Esophagus muscularis mucosa (tissue), 4 donors: Measurements from ENCODE around the gene UBE2J2. TPM values are rescaled to one million over a fixed set of nuclear protein-coding genes. Genes with fewer than 3 reads are reported as not detected.

Source experiments
- DNase-seq: peaks from one replicate; pipeline ENCODE4 v3.0.0-alpha.2; 2017; ENCODE audit errors: extremely low spot score
- H3K27ac ChIP-seq, 4 donors: fragments of 200-600 bp; sonication (generic); replicated peaks in 1 of 4; 1 replicate in 3 of 4; 2 replicates in 1 of 4; pipeline ENCODE4 v1.5.1; 2016 to 2019; ENCODE audit warnings: mild to moderate bottlenecking in 1 of 4
- H3K27me3 ChIP-seq, 4 donors: fragments of 200-600 bp; sonication (generic); one replicate each; pipeline versions ENCODE4 v1.5.1 to v1.6.0; 2016 to 2019
- H3K36me3 ChIP-seq, 4 donors: fragments of 200-600 bp; sonication (generic); one replicate each; pipeline ENCODE4 v1.5.1; 2016 to 2019
- H3K4me1 ChIP-seq, 4 donors: fragments of 200-600 bp; sonication (generic); one replicate each; pipeline ENCODE4 v1.5.1; 2016 to 2019
- H3K4me3 ChIP-seq, 4 donors: fragments of 200-600 bp; sonication (generic); 1 replicate in 2 of 4; 2 replicates in 2 of 4; pipeline ENCODE4 v1.5.1; 2016 to 2019; ENCODE audit warnings: mild to moderate bottlenecking in 4 of 4, moderate library complexity in 1 of 4
- H3K9me3 ChIP-seq, 4 donors: fragments of 200-600 bp; sonication (generic); 1 replicate in 3 of 4; 2 replicates in 1 of 4; pipeline ENCODE4 v1.5.1; 2016 to 2019
- EP300 ChIP-seq: sonication (generic); formaldehyde crosslinking; IDR thresholded peaks from one replicate; pipeline ENCODE4 v1.6.1; 2017; ENCODE audit warnings: antibody characterized with exemption
- POLR2A ChIP-seq: fragments of 450-650 bp; IDR thresholded peaks from one replicate; pipeline ENCODE4 v1.6.1; 2017; ENCODE audit warnings: antibody characterized with exemption, moderate library complexity, mild to moderate bottlenecking, low read depth
- POLR2AphosphoS5 ChIP-seq, 2 donors: sonication (generic); formaldehyde crosslinking; IDR thresholded peaks; one replicate each; pipeline ENCODE4 v1.6.1; 2017; ENCODE audit warnings: antibody characterized with exemption in 2 of 2
- WGBS: methylation state at CpG from one replicate; pipeline ENCODE4 v1.1.5; 2018; 5-methylcytosine and 5-hydroxymethylcytosine counted together
- intact Hi-C: fragments of 100-400 bp; cut with DNase I; formaldehyde crosslinking; loops from one replicate; pipeline ENCODE4 v1.15.1; 2023
- total RNA-seq, 4 donors: library from RNA; depleted of rRNA; stranded (reverse); fragments of >200 nt; gene quantifications; one replicate each; pipeline versions ENCODE4 v1.1.0 to v1.2.1, GENCODE V29; 2016
- TF ChIP-seq, protein P1 (sequence below), 3 experiments: fragments of 200-600 bp in 2 of 3; fragments of 450-650 bp in 1 of 3; sonication (generic) in 2 of 3; IDR thresholded peaks; one replicate each; pipeline ENCODE4 v1.5.1; 2017 to 2019; ENCODE audit warnings: antibody characterized with exemption in 3 of 3, mild to moderate bottlenecking in 2 of 3, moderate library complexity in 1 of 3

The UBE2J2 gene
- total RNA-seq, result 10 to 100 TPM; 34.9 to 61.4 (median 49.5) TPM

DNA sequence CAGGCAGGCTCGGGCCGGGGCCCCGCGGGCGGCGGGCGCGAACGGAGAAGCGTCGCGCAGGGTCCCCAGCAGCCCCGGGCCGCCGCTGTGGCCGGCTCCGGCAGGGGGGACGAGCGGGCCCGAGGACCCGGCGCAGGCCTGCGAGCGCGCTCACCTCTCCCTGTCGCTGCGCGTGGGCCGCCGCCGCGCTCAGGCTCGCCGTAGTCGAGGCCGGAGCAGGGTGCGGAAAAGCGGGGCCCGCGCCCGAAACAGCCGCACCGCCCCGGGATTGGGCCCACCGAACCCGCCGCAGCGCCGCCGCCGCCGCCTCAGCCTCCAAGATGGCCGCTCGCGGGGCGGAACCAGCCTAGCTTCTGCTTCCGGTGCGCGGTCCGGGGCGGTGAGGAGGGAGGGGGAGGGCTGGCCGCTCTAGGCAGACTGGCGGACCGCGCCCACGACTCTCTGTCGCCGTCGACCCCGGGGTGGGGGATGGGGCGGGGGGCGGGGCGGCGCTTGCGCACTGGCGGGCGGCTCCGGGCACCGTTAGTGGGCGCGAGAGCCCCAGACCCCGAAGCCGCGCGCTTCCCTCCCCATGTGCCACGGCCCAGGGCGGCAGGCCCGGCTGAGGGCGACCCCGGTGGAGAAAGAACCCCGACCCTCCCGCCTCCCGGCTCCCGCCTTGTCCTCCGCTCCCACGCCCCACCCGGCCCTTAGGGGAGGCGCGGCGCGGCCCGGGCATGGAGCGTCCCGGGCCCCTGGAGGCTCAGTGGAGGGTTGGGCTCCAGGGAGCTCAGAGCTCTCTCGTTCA, at the start of gene UBE2J2:
Gene UBE2J2 (minus strand): TSS at position 343 of the 787 bp plus-strand sequence. CDS start 5,862 bp downstream, outside the sequence.
- peaks cover 40 to 64% (median 50%) of the 10 kb centered on the region in 4 donors for H3K4me1 ChIP-seq
- no peaks in the 10 kb centered on the region for H3K27me3 ChIP-seq
- TF ChIP-seq POLR2A (peak; percentile 30), POLR2AphosphoS5 (IDR thresholded peaks at IDR 0.05) (peak; percentile 80 to 82), EP300 (no peak)
- TF ChIP-seq, protein P1, sequence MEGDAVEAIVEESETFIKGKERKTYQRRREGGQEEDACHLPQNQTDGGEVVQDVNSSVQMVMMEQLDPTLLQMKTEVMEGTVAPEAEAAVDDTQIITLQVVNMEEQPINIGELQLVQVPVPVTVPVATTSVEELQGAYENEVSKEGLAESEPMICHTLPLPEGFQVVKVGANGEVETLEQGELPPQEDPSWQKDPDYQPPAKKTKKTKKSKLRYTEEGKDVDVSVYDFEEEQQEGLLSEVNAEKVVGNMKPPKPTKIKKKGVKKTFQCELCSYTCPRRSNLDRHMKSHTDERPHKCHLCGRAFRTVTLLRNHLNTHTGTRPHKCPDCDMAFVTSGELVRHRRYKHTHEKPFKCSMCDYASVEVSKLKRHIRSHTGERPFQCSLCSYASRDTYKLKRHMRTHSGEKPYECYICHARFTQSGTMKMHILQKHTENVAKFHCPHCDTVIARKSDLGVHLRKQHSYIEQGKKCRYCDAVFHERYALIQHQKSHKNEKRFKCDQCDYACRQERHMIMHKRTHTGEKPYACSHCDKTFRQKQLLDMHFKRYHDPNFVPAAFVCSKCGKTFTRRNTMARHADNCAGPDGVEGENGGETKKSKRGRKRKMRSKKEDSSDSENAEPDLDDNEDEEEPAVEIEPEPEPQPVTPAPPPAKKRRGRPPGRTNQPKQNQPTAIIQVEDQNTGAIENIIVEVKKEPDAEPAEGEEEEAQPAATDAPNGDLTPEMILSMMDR (IDR thresholded peaks at IDR 0.05), result no peak
- no peaks in the 10 kb centered on the region for H3K9me3 ChIP-seq
- WGBS, result 0% methylated on average over 9 of the region's 105 CpGs
- peak within 1 kb of the TSS; percentile 81 to 92 (median 86) for H3K27ac ChIP-seq
- H3K36me3 ChIP-seq, result peaks cover 0 to 7% (median 2%) of the 10 kb centered on the region in 4 donors
- H3K4me3 ChIP-seq, result peak within 1 kb of the TSS; percentile 69 to 98 (median 96)
- intact Hi-C loops, result loop anchor here (5.0 kb wide), 1 partner anchor 41 kb away; the partner anchor contains the start of genes B3GALT6 and SDF4
- DNase-seq, result peak; percentile 97

DNA sequence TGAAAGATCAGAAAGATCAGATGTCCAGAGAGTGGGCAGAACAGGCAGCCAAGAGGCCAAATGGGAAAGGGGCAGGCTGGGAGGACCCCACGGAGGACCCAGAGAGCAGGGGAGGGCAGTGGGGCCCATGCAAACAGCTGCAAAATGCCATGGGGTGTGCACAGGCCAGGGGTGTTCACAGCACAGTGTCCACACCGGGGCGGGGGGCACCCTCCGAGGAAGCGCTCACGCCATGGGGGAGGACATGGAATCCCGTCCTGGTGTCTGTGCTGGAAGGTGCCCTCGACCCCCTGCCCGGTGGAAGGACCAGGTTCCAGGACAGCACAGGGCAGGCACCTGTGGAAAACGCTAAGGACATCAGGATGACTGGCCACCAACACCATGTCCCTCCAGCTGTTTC, 49.3 kb upstream of the UBE2J2 start:
- Histone ChIP-seq H3K27me3 (no peaks in the 10 kb centered on the region), H3K27ac (peak overlapping the region in 1 of 4 donors; percentile 10)
- WGBS, result 82% methylated on average over 10 of the region's 10 CpGs

DNA sequence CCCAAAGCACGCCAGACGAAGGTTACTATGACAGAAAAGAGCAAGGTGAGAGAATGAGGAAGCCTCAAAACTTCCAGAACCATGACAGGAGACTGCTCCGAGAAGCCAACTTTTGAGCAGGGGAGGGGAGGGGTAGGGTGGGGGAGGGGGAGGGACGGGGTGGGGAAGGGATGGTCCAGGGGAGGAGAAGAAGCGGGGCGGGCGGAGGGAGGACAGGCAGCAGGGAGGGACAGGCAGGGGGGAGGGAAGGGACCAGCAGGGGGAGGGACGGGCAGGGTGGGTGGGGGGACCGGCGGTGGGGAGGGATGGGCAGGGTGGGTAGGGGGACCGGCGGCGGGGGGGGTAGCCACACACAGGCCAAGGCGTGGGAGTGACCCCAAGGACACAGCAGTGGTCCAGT, 48.8 kb upstream of the UBE2J2 start:
- WGBS, result 86% methylated on average over 10 of the region's 14 CpGs
- no peak for TF ChIP-seq POLR2A
- TF ChIP-seq EP300, result no peak
- TF ChIP-seq POLR2AphosphoS5 (IDR thresholded peaks at IDR 0.05), result no peak
- TF ChIP-seq, protein P1 (IDR thresholded peaks at IDR 0.05), result no peak
- Histone ChIP-seq H3K4me1 (peaks cover 63 to 93% (median 89%) of the 10 kb centered on the region in 4 donors), H3K27me3 (no peaks in the 10 kb centered on the region), H3K27ac (no peak overlapping the region), H3K9me3 (no peaks in the 10 kb centered on the region), H3K36me3 (peaks cover 6 to 49% (median 35%) of the 10 kb centered on the region in 4 donors), H3K4me3 (no peak overlapping the region)
- intact Hi-C loops, result no loop called here
- DNase-seq, result no peak

More for the DNA sequence above, 49.3 kb upstream of the UBE2J2 start:
- intact Hi-C loops, result no loop called here
- Histone ChIP-seq H3K9me3 (no peaks in the 10 kb centered on the region), H3K4me3 (peak overlapping the region in 1 of 4 donors; percentile 30), H3K36me3 (peaks cover 11 to 55% (median 41%) of the 10 kb centered on the region in 4 donors), H3K4me1 (peaks cover 57 to 87% (median 83%) of the 10 kb centered on the region in 4 donors)
- DNase-seq, result no peak
- no peak for TF ChIP-seq EP300
- no peak for TF ChIP-seq POLR2A
- TF ChIP-seq, protein P1 (IDR thresholded peaks at IDR 0.05), result no peak
- no peak for TF ChIP-seq POLR2AphosphoS5 (IDR thresholded peaks at IDR 0.05)

DNA sequence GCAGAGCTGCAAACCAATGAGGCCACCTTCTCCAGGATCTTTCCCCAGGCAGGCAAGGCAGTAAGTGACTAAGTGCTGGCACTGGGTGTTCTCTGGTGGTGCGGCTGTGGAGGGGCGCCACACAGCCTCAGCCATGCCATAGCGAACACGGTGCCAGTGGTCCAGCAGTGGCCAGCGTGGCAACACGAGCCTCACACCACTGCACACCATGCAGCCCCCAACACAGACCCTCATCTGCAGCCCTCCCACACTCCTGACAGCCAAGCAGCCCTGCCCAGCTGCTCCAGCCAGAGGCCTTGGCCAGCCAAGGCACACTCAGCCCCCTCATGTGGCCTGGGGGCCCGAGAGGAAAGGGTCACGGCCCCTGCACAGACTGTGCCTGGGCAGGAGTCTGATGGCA, 47.8 kb upstream of the UBE2J2 start:
- Histone ChIP-seq H3K4me1 (peaks cover 57 to 93% (median 91%) of the 10 kb centered on the region in 4 donors), H3K27ac (peak overlapping the region; percentile 80 to 84 (median 84))

More for the DNA sequence above, 47.8 kb upstream of the UBE2J2 start:
- Histone ChIP-seq H3K4me3 (no peak overlapping the region), H3K36me3 (peaks cover 2 to 46% (median 29%) of the 10 kb centered on the region in 4 donors), H3K9me3 (no peaks in the 10 kb centered on the region), H3K27me3 (no peaks in the 10 kb centered on the region)
- TF ChIP-seq, protein P1 (IDR thresholded peaks at IDR 0.05), result no peak
- TF ChIP-seq EP300, result no peak
- no peak for TF ChIP-seq POLR2AphosphoS5 (IDR thresholded peaks at IDR 0.05)
- no peak for TF ChIP-seq POLR2A
- intact Hi-C loops, result no loop called here
- DNase-seq, result no peak
- WGBS, result 86% methylated on average over 8 of the region's 8 CpGs
